Keratinocyte (primary cell): ENCODE results near the gene MT2A.

Experiments
- CTCF ChIP-seq, 3 experiments: IDR thresholded peaks in 1 of 3; conservative IDR thresholded peaks in 1 of 3; optimal IDR thresholded peaks in 1 of 3; 2 replicates in 2 of 3; 3 replicates in 1 of 3; pipeline versions ENCODE3 to v1.5.1; 2011; ENCODE audit warnings: low read length in 3 of 3, mild to moderate bottlenecking in 3 of 3, moderate library complexity in 2 of 3, control low read depth in 1 of 3, inconsistent platforms in 1 of 3; ENCODE audit not compliant: insufficient read depth in 2 of 3; ENCODE audit errors: extremely low read depth in 1 of 3
- EZH2 ChIP-seq: IDR thresholded peaks from one replicate; pipeline ENCODE4 v1.6.1; 2012; ENCODE audit warnings: inconsistent platforms, mild to moderate bottlenecking, low read length, moderate library complexity

DNA sequence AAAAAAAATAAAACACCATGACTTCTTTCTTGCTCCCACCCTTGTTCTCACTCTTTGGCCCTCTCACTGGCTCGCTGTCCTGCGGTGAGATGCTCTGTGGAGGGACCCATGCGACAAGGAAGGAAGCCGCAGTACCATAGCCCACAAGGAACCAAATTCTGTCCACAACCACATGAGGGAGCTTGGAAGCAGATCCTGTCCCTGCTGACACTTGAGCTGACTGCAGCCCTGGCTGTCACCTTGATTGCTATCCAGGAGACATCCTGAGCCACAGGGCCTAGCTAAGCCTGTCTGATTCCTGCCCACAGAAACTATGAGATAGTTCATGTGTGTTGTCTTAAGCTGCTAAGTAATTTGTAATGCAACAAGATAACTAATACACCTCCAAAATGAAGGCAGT lies 4.8 kb upstream of the MT2A start:
- TF ChIP-seq CTCF (optimal IDR thresholded peaks at IDR 0.05 in 1 of 3, IDR thresholded peaks at IDR 0.05 in 1 of 3, conservative IDR thresholded peaks at IDR 0.05 in 1 of 3; ENCODE audit: extremely low read depth in 1 of 3, insufficient read depth in 2 of 3, low read length in 3 of 3) (peak; percentile 26 to 70 (median 47)), EZH2 (no peak)
